T-helper 1 cell treated with Interleukin-12 subunit alpha and Interleukin-12 subunit beta and Interleukin-4 antibody, amounts not matched to agents 30 μg/mL and 1 μg/mL, for 36 hours (primary cell): ENCODE results near the gene ZRANB3.
"Not testable (repeated sequence)": the region's sequence is repeated elsewhere in the genome, so short reads cannot be mapped to it uniquely, and the experiment has no call there.

Experiments used
- H3K27ac Mint-ChIP-seq: one replicate; pipeline ENCODE4 v1.8.0; 2021; ENCODE audit warnings: mild to moderate bottlenecking, mixed read lengths
- H3K27me3 Mint-ChIP-seq: one replicate; pipeline ENCODE4 v1.8.0; 2021; ENCODE audit warnings: low read depth, mixed read lengths
- H3K36me3 Mint-ChIP-seq: one replicate; pipeline ENCODE4 v1.8.0; 2021; ENCODE audit warnings: low read depth, mixed read lengths
- H3K4me1 Mint-ChIP-seq: one replicate; pipeline ENCODE4 v1.8.0; 2021; ENCODE audit warnings: low read depth, mixed read lengths
- H3K4me3 Mint-ChIP-seq: one replicate; pipeline ENCODE4 v1.8.0; 2021; ENCODE audit warnings: mild to moderate bottlenecking, moderate library complexity, mixed read lengths
- H3K9me3 Mint-ChIP-seq: one replicate; pipeline ENCODE4 v1.8.0; 2021; ENCODE audit warnings: mixed read lengths

The ZRANB3 gene

DNA sequence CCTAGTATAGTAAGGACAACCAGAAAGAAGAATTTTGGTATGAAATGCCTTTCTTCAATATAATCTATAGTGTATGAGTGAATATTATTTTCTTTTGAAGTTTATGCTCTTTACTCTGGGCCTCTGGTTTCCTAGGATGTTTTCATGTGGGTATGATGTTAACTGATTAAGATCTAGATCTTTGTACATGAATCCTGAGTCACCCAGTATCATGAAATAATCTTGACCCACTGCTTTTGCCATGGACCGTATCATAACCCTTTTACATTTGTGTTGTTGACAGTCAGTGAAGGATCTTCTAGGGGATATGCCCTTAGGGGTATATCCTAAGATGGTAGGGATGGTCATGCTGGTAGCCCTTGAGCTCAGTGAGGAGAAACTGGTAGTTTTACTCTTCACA, 378.7 kb downstream of the ZRANB3 start:
- Mint-ChIP-seq H3K4me1 (peaks cover 20% of the 10 kb centered on the region), H3K27me3 (no peaks in the 10 kb centered on the region), H3K4me3 (no peak overlapping the region), H3K27ac (no peak overlapping the region), H3K9me3 (no peaks in the 10 kb centered on the region), H3K36me3 (peaks cover 49% of the 10 kb centered on the region)

- no peaks in the 10 kb centered on the region for H3K27me3 Mint-ChIP-seq
- no peak overlapping the region for H3K4me3 Mint-ChIP-seq
- H3K9me3 Mint-ChIP-seq = no peaks in the 10 kb centered on the region
- H3K27ac Mint-ChIP-seq = no peak overlapping the region
- H3K36me3 Mint-ChIP-seq = peaks cover 46% of the 10 kb centered on the region
- peaks cover 20% of the 10 kb centered on the region for H3K4me1 Mint-ChIP-seq
Observed at GRCh38 chr2:135151615-135152014, 379.4 kb downstream of the ZRANB3 start.

GRCh38 chr2:135150725-135151124, 380.3 kb downstream of the ZRANB3 start:
- Mint-ChIP-seq H3K27ac (no peak overlapping the region), H3K36me3 (peaks cover 43% of the 10 kb centered on the region), H3K4me1 (peaks cover 19% of the 10 kb centered on the region), H3K4me3 (no peak overlapping the region), H3K9me3 (no peaks in the 10 kb centered on the region), H3K27me3 (no peaks in the 10 kb centered on the region)

GRCh38 chr2:135149251-135149650, 381.8 kb downstream of the ZRANB3 start:
- no peak overlapping the region for H3K4me3 Mint-ChIP-seq
- H3K27ac Mint-ChIP-seq = no peak overlapping the region
- peaks cover 10% of the 10 kb centered on the region for H3K4me1 Mint-ChIP-seq
- peaks cover 40% of the 10 kb centered on the region for H3K36me3 Mint-ChIP-seq
- peaks cover 1% of the 10 kb centered on the region for H3K9me3 Mint-ChIP-seq
- no peaks in the 10 kb centered on the region for H3K27me3 Mint-ChIP-seq

DNA sequence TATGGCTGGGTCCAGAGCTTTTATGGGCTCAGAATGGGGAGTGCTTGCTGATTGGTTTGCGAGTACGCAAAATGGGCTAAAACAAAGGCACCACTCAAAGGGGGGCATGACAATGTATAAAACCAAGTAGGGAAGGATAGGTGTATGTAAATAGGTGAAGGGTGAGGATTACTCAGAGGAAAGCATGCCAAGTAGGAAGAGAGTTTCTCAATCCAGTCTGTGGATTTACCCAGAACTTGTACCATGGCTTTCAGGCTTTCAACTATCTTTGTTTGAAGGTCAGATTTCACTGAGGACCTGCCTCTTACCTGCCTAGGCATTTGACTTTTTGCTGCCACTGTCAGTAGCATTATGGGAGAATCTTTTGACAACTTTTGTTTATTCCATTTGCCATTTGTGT, 386.7 kb downstream of the ZRANB3 start:
- Mint-ChIP-seq H3K4me3 (no peak overlapping the region), H3K27me3 (no peaks in the 10 kb centered on the region), H3K27ac (no peak overlapping the region), H3K9me3 (peaks cover 30% of the 10 kb centered on the region), H3K36me3 (peaks cover 44% of the 10 kb centered on the region), H3K4me1 (peaks cover 2% of the 10 kb centered on the region)

- no peaks in the 10 kb centered on the region for H3K4me1 Mint-ChIP-seq
- peaks cover 47% of the 10 kb centered on the region for H3K36me3 Mint-ChIP-seq
Observed at GRCh38 chr2:135142323-135142722, 388.7 kb downstream of the ZRANB3 start.

DNA sequence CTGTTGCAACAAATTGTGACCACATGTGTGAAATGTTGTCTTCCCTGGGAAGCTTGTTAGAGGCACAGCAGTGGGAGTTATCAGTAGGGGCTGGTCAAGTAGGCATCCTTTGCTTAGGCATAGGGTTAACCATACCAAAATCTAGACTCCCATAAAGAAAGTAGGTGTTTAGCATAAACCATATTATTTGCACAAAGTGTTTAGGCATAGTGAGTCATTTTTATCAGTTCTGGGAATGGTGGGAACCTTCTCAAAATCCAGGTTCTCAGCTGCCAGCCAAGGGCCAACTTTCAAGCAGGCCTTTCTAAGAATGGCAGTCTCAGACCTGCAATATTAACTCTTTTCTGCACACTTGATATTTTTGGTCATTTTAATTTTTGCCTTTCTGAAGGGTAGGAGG, 390.4 kb downstream of the ZRANB3 start:
- no peaks in the 10 kb centered on the region for H3K4me1 Mint-ChIP-seq
- H3K4me3 Mint-ChIP-seq = no peak overlapping the region
- no peak overlapping the region for H3K27ac Mint-ChIP-seq
- H3K27me3 Mint-ChIP-seq = no peaks in the 10 kb centered on the region
- peaks cover 59% of the 10 kb centered on the region for H3K36me3 Mint-ChIP-seq
- peaks cover 30% of the 10 kb centered on the region for H3K9me3 Mint-ChIP-seq

More at GRCh38 chr2:135142323-135142722, 388.7 kb downstream of the ZRANB3 start:
- Mint-ChIP-seq H3K4me3 (no peak overlapping the region), H3K9me3 (peaks cover 30% of the 10 kb centered on the region), H3K27ac (no peak overlapping the region), H3K27me3 (no peaks in the 10 kb centered on the region)

DNA sequence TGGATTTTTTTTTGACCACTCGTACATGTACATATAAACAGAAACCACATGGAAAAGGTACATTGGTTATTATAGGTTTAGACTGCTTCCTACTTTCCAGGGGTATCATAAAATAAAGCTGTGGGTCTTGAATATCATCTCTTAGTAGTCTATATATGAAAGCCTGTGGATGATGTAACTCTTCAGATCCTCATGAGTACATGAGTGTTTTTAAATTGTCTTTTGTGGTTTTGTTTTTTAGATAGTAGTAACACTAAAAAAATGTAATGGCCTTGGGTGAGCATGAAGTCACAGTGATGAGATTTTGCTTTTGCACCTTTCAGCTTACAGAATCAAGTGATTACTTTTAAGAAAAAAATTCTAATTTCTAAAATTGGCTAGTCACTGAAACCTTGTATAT, 398.7 kb downstream of the ZRANB3 start:
- H3K27me3 Mint-ChIP-seq = no peaks in the 10 kb centered on the region
- H3K36me3 Mint-ChIP-seq = peaks cover 53% of the 10 kb centered on the region
- no peak overlapping the region for H3K4me3 Mint-ChIP-seq
- peaks cover 3% of the 10 kb centered on the region for H3K4me1 Mint-ChIP-seq
- no peaks in the 10 kb centered on the region for H3K9me3 Mint-ChIP-seq
- no peak overlapping the region for H3K27ac Mint-ChIP-seq

DNA sequence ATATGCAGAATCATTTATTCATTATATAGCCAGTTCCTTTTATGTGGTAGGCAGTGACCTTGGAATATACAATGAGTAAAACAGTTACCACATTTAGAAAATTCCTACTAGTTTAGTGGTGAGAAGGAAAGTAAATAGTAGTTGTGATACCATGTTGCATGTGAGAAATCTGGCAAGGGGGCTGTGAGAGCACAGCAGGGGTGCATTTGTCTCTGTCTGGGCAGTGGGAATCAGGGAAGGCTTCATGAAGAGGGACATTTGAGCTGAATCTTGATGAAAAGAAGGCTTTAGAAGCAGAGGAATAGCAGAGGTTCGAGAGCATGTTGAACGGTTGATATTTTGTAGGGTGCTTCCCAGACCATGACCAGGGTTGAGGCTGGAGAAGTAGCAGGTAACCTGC, 400.3 kb downstream of the ZRANB3 start:
- H3K9me3 Mint-ChIP-seq = no peaks in the 10 kb centered on the region
- peaks cover 3% of the 10 kb centered on the region for H3K4me1 Mint-ChIP-seq
- peaks cover 43% of the 10 kb centered on the region for H3K36me3 Mint-ChIP-seq
- H3K27me3 Mint-ChIP-seq = no peaks in the 10 kb centered on the region
- no peak overlapping the region for H3K4me3 Mint-ChIP-seq
- no peak overlapping the region for H3K27ac Mint-ChIP-seq

DNA sequence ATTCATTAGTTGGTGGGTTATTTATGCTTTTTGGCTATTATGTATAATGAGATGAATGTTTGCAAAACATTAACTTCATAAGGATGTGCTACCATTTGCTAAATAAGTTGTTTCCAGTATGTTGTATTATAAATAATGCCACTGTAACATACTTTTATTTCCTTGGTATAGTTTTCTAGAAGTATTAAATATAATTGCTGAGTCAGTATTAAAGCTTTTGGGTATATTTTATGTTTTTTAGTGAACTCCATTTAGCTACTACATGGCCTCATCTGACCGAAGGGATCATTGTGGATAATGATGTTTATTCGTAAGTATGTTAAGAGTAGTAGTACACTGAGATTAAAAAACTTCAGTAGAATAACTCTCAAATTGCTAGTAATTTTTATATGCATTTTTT, 405.1 kb downstream of the ZRANB3 start:
- Mint-ChIP-seq H3K27ac (no peak overlapping the region), H3K36me3 (peaks cover 28% of the 10 kb centered on the region), H3K27me3 (no peaks in the 10 kb centered on the region), H3K4me3 (no peak overlapping the region), H3K9me3 (no peaks in the 10 kb centered on the region), H3K4me1 (peaks cover 3% of the 10 kb centered on the region)

- peaks cover 28% of the 10 kb centered on the region for H3K36me3 Mint-ChIP-seq
- H3K27ac Mint-ChIP-seq = no peak overlapping the region
- H3K9me3 Mint-ChIP-seq = no peaks in the 10 kb centered on the region
- no peak overlapping the region for H3K4me3 Mint-ChIP-seq
- H3K4me1 Mint-ChIP-seq = peaks cover 1% of the 10 kb centered on the region
- H3K27me3 Mint-ChIP-seq = no peaks in the 10 kb centered on the region
Observed at GRCh38 chr2:135124924-135125886, 405.8 kb downstream of the ZRANB3 start.

DNA sequence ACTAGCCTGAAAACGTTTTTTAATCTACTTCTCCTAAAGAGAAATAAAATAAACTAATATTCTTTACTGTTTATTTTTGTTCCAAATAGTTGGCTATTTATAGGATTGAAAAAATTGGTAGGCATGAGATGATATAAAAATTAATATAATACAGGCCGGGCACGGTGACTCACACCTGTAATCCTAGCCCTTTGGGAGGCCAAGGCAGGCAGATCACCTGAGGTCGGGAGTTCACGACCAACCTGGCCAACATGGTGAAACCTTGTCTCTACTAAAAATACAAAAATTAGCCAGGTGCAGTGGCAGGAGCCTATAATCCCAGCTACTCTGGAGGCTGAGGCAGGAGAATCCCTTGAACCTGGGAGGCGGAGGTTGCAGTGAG, 409.4 kb downstream of the ZRANB3 start:
- not testable (repeated sequence) for H3K27me3 Mint-ChIP-seq, H3K27ac Mint-ChIP-seq, H3K4me1 Mint-ChIP-seq, H3K4me3 Mint-ChIP-seq, H3K9me3 Mint-ChIP-seq
- peaks cover 29% of the 10 kb centered on the region for H3K36me3 Mint-ChIP-seq

DNA sequence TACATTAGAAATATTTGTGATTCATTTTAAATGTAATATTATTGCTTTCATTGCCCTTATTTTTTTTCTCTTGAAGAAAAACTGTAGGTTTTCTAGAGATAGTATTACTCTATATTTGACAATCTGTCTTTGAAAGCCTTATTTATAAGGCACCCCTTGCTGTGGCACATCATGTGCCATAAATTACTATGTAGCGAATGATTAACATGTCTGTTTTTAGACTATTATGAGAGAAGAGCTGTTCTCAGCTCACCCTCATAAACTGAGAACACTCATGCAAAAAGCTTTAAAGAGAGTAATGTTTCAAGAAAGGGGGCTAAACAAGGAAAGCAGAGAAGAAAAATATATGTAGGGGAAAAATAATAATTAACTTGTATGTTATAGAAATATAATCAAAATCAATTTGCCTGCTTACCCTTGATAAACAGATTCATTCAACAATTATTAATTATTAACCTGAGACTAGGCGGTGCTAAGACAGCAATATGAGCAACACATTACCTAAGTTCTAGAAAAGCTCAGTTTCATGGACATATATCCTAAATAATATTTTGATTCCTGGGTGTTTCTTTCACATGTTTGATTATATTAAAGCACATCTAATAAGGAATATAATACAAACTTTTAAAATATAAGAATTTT, 409.9 kb downstream of the ZRANB3 start:
- no peaks in the 10 kb centered on the region for H3K9me3 Mint-ChIP-seq
- peaks cover 29% of the 10 kb centered on the region for H3K36me3 Mint-ChIP-seq
- no peaks in the 10 kb centered on the region for H3K27me3 Mint-ChIP-seq
- no peak overlapping the region for H3K27ac Mint-ChIP-seq
- H3K4me1 Mint-ChIP-seq = peaks cover 4% of the 10 kb centered on the region
- H3K4me3 Mint-ChIP-seq = no peak overlapping the region

GRCh38 chr2:135119582-135119981, 411.4 kb downstream of the ZRANB3 start:
- H3K4me1 Mint-ChIP-seq = peaks cover 4% of the 10 kb centered on the region
- H3K27me3 Mint-ChIP-seq = no peaks in the 10 kb centered on the region
- H3K27ac Mint-ChIP-seq = no peak overlapping the region
- H3K4me3 Mint-ChIP-seq = no peak overlapping the region
- no peaks in the 10 kb centered on the region for H3K9me3 Mint-ChIP-seq
- H3K36me3 Mint-ChIP-seq = peaks cover 22% of the 10 kb centered on the region

DNA sequence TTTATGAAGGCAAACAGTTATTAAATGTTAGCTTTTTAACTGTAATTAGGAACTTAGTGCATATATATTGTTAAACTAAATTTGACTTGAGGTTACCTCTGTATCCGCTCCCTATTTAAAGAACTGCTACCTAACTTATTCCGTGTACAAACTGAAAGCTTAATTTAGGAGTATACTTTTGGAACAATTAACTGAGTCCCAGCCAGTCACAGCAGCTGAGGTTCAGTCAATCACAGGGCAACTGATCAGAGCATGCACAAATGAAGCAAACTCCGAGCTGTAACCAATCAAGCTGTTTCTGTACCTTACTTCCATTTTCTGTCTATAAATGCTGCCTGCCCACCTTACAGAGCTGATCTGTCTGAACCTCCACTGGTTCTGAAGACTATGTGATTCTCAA, 417.7 kb downstream of the ZRANB3 start:
- H3K36me3 Mint-ChIP-seq = peaks cover 19% of the 10 kb centered on the region
- H3K27ac Mint-ChIP-seq = no peak overlapping the region
- H3K4me3 Mint-ChIP-seq = no peak overlapping the region
- no peaks in the 10 kb centered on the region for H3K27me3 Mint-ChIP-seq
- H3K4me1 Mint-ChIP-seq = no peaks in the 10 kb centered on the region
- no peaks in the 10 kb centered on the region for H3K9me3 Mint-ChIP-seq
